Endodermal cell (in vitro differentiated cells): ENCODE data around the gene AHNAK. TPM values are rescaled to one million over a fixed set of nuclear protein-coding genes. Genes with fewer than 3 reads are reported as not detected.

ENCODE experiments used
- DNase-seq: peaks from one replicate; pipeline ENCODE4 v3.0.0-alpha.2; 2017
- H3K27ac ChIP-seq: 2 replicates; pipeline ENCODE4 v1.5.1; 2013; ENCODE audit warnings: mild to moderate bottlenecking, low read depth, low read length, moderate library complexity
- H3K27me3 ChIP-seq: 2 replicates; pipeline ENCODE4 v1.6.1; 2013; ENCODE audit warnings: mild to moderate bottlenecking, low read length, moderate library complexity; ENCODE audit not compliant: insufficient read depth, control insufficient read depth, poor library complexity, severe bottlenecking
- H3K36me3 ChIP-seq: 2 replicates; pipeline ENCODE4 v1.7.0; 2013; ENCODE audit warnings: mild to moderate bottlenecking, low read length, moderate library complexity; ENCODE audit not compliant: control insufficient read depth, insufficient read depth
- H3K4me1 ChIP-seq: one replicate; pipeline ENCODE4 v1.7.0; 2013; ENCODE audit warnings: low read length; ENCODE audit not compliant: control insufficient read depth, insufficient read depth
- H3K4me3 ChIP-seq: 2 replicates; pipeline ENCODE4 v1.5.1; 2013; ENCODE audit warnings: mild to moderate bottlenecking, low read length, moderate library complexity
- H3K9ac ChIP-seq: 2 replicates; pipeline ENCODE4 v1.6.1; 2013; ENCODE audit warnings: mild to moderate bottlenecking, low read length, moderate library complexity; ENCODE audit not compliant: poor library complexity, severe bottlenecking; ENCODE audit errors: extremely low read depth
- H3K9me3 ChIP-seq: 2 replicates; pipeline ENCODE4 v1.6.1; 2013; ENCODE audit warnings: mild to moderate bottlenecking, low read length, moderate library complexity; ENCODE audit not compliant: control insufficient read depth
- H3K27ac Mint-ChIP-seq: 2 replicates; pipeline ENCODE4 v1.8.0; 2020; ENCODE audit warnings: mixed read lengths
- H3K27me3 Mint-ChIP-seq: 2 replicates; pipeline ENCODE4 v1.8.0; 2021; ENCODE audit warnings: mild to moderate bottlenecking, mixed read lengths; ENCODE audit not compliant: insufficient read depth
- H3K36me3 Mint-ChIP-seq: 2 replicates; pipeline ENCODE4 v1.8.0; 2020; ENCODE audit warnings: low read depth, mixed read lengths
- H3K4me1 Mint-ChIP-seq: 2 replicates; pipeline ENCODE4 v1.8.0; 2020; ENCODE audit warnings: mixed read lengths
- H3K4me3 Mint-ChIP-seq: 2 replicates; pipeline ENCODE4 v1.8.0; 2020; ENCODE audit warnings: mild to moderate bottlenecking, moderate library complexity, mixed read lengths
- H3K9me3 Mint-ChIP-seq: 2 replicates; pipeline ENCODE4 v1.8.0; 2020; ENCODE audit warnings: mild to moderate bottlenecking, mixed read lengths
- CTCF ChIP-seq: fragments of 200-600 bp; sonication (generic); conservative IDR thresholded peaks from 2 replicates; pipeline ENCODE4 v1.5.0; 2021; ENCODE audit warnings: antibody characterized with exemption, mild to moderate bottlenecking
- WGBS, 2 experiments: methylation state at CpG; one replicate each; pipeline versions ENCODE4 v1.1.5 to v1.1.7; 2013; ENCODE audit warnings: missing lambda C conversion rate in 2 of 2, mixed read lengths in 1 of 2; ENCODE audit not compliant: insufficient coverage in 1 of 2, insufficient read length in 1 of 2; 5-methylcytosine and 5-hydroxymethylcytosine counted together
- total RNA-seq, 2 donors: library from RNA; stranded (reverse); fragmentation: NEBNext Ultra II Directional in 1 of 2; extraction: Animal tissue kit (Norgen Biotek cat#: 25700) in 1 of 2; gene quantifications; 2 replicates in 1 of 2; 3 replicates in 1 of 2; pipeline ENCODE4 v1.2.1, GENCODE V29; 2021

The AHNAK gene
- total RNA-seq, 2 donors from 2014 or later = 109 to 165 TPM

- Histone ChIP-seq H3K27ac (no peak overlapping the region), H3K4me3 (no peak overlapping the region), H3K9ac (no peak overlapping the region), H3K36me3 (no peaks in the 10 kb centered on the region), H3K27me3 (no peaks in the 10 kb centered on the region), H3K4me1 (no peaks in the 10 kb centered on the region), H3K9me3 (no peaks in the 10 kb centered on the region)
- Mint-ChIP-seq H3K9me3 (no peaks in the 10 kb centered on the region), H3K36me3 (no peaks in the 10 kb centered on the region), H3K4me1 (peaks cover 11% of the 10 kb centered on the region), H3K4me3 (no peak overlapping the region), H3K27me3 (peaks cover 2% of the 10 kb centered on the region), H3K27ac (no peak overlapping the region)
- TF ChIP-seq CTCF = no peak
- 89 to 95% methylated on average over 2 to 4 of the region's 4 CpGs for WGBS, 2 experiments
- no peak for DNase-seq
Observed at GRCh38 chr11:62438641-62439040, 108.0 kb downstream of the AHNAK start.

- TF ChIP-seq CTCF = no peak
- Histone ChIP-seq H3K4me3 (no peak overlapping the region), H3K9me3 (no peaks in the 10 kb centered on the region), H3K9ac (no peak overlapping the region), H3K27ac (no peak overlapping the region), H3K36me3 (no peaks in the 10 kb centered on the region), H3K4me1 (no peaks in the 10 kb centered on the region), H3K27me3 (no peaks in the 10 kb centered on the region)
- H3K4me3 Mint-ChIP-seq = no peak overlapping the region
- H3K9me3 Mint-ChIP-seq = no peaks in the 10 kb centered on the region
- no peaks in the 10 kb centered on the region for H3K36me3 Mint-ChIP-seq
- DNase-seq = no peak
- no peak overlapping the region for H3K27ac Mint-ChIP-seq
- H3K27me3 Mint-ChIP-seq = peaks cover 2% of the 10 kb centered on the region
- H3K4me1 Mint-ChIP-seq = peaks cover 16% of the 10 kb centered on the region
- 89 to 100% methylated on average over 1 of the region's 1 CpG for WGBS, 2 experiments
Observed at GRCh38 chr11:62437616-62438015, 109.0 kb downstream of the AHNAK start.

GRCh38 chr11:62435846-62436660 is 110.6 kb downstream of the AHNAK start:
- Histone ChIP-seq H3K27ac (no peak overlapping the region), H3K4me3 (no peak overlapping the region), H3K9me3 (no peaks in the 10 kb centered on the region), H3K27me3 (no peaks in the 10 kb centered on the region), H3K9ac (no peak overlapping the region), H3K4me1 (no peaks in the 10 kb centered on the region), H3K36me3 (no peaks in the 10 kb centered on the region)
- TF ChIP-seq CTCF = no peak
- H3K9me3 Mint-ChIP-seq = no peaks in the 10 kb centered on the region
- no peak overlapping the region for H3K27ac Mint-ChIP-seq
- no peak for DNase-seq
- peaks cover 3% of the 10 kb centered on the region for H3K27me3 Mint-ChIP-seq
- no peak overlapping the region for H3K4me3 Mint-ChIP-seq
- 88 to 93% methylated on average over 3 to 4 of the region's 5 CpGs for WGBS, 2 experiments
- peaks cover 16% of the 10 kb centered on the region for H3K4me1 Mint-ChIP-seq
- no peaks in the 10 kb centered on the region for H3K36me3 Mint-ChIP-seq
